Ishikawa (cell line): Measurements from ENCODE around the gene COL6A5.

Source experiments
- CEBPB ChIP-seq: IDR thresholded peaks from 2 replicates; pipeline ENCODE4 v1.6.1; 2012
- EP300 ChIP-seq: IDR thresholded peaks from 2 replicates; pipeline ENCODE4 v1.6.1; 2012; ENCODE audit warnings: borderline replicate concordance
- FOXM1 ChIP-seq: IDR thresholded peaks from 2 replicates; pipeline ENCODE4 v1.6.1; 2012; ENCODE audit warnings: low read depth, borderline replicate concordance
- MAX ChIP-seq: IDR thresholded peaks from 2 replicates; pipeline ENCODE4 v1.6.1; 2012
- RAD21 ChIP-seq: IDR thresholded peaks from 2 replicates; pipeline ENCODE4 v1.6.1; 2012; ENCODE audit warnings: low read depth
- REST ChIP-seq: IDR thresholded peaks from 2 replicates; pipeline ENCODE4 v1.6.1; 2012; ENCODE audit warnings: low read depth, mild to moderate bottlenecking
- TCF12 ChIP-seq: IDR thresholded peaks from 2 replicates; pipeline ENCODE4 v1.6.1; 2012; ENCODE audit warnings: low read depth
- YY1 ChIP-seq: IDR thresholded peaks from 2 replicates; pipeline ENCODE4 v1.6.1; 2012; ENCODE audit warnings: low read depth
- ZBTB7A ChIP-seq: IDR thresholded peaks from 2 replicates; pipeline ENCODE4 v1.6.1; 2012; ENCODE audit warnings: low read depth

GRCh38 chr3:130528120-130528519 lies 182.6 kb downstream of the COL6A5 start:
- TF ChIP-seq CEBPB: no peak
- TF ChIP-seq ZBTB7A: no peak
- no peak for TF ChIP-seq MAX
- no peak for TF ChIP-seq YY1
- no peak for TF ChIP-seq FOXM1
- no peak for TF ChIP-seq TCF12
- no peak for TF ChIP-seq RAD21
- no peak for TF ChIP-seq REST
- no peak for TF ChIP-seq EP300
